Measurements from ENCODE around the gene SPAG6. TPM values are rescaled to one million over a fixed set of nuclear protein-coding genes. Genes with fewer than 3 reads are reported as not detected.
A peak's percentile ranks its signal among the peaks of the same experiment; 100 is the strongest.
"Not testable (repeated sequence)": the region's sequence is repeated elsewhere in the genome, so short reads cannot be mapped to it uniquely, and the experiment has no call there.

Gene SPAG6
- under 1 TPM in 3 of 4 donors, not detected in 1; 0.04 to 0.27 (median 0.06) TPM for polyA plus RNA-seq
- long read RNA-seq, donor 1, result 0 reads
- long read RNA-seq, donor 2, result 0 reads
- long read RNA-seq, donor 3, result 0 reads
- long read RNA-seq, donor 4, result 0 reads
- long read RNA-seq, donor 5, result 0 reads
- long read RNA-seq, donor 6, result 0 reads
- long read RNA-seq, donor 7, result 0 reads
- long read RNA-seq, donor 8, result 0 reads
- long read RNA-seq, donor 9, result 0 reads
- long read RNA-seq, donor 10, result 0 reads

GRCh38 chr10:22345301-22346095 is at the start of gene SPAG6:
Gene SPAG6, plus strand, starts transcription at chr10:22345496. Its CDS starts 116 bp downstream, at chr10:22345612.
- WGBS, 3 donors, result 6 to 9% (median 8%) methylated on average over 77 to 83 of the region's 83 CpGs
- no peaks in the 10 kb centered on the region for H3K36me3 ChIP-seq (ENCODE audit: control insufficient read depth in 3 of 3, insufficient read depth in 2 of 3, low read depth in 1 of 3, low read length in 3 of 3)
- peaks cover 0 to 5% (median 0%) of the 10 kb centered on the region in 3 donors for H3K4me1 ChIP-seq (ENCODE audit: control insufficient read depth in 3 of 3, insufficient read depth in 2 of 3, low read depth in 1 of 3, low read length in 2 of 3)
- no peak within 1 kb of the TSS for H3K27ac ChIP-seq (ENCODE audit: low read depth in 1 of 3, low read length in 2 of 3)
- FAIRE-seq, result no peak
- H3K4me3 ChIP-seq (ENCODE audit: low read depth in 1 of 3, low read length in 3 of 3), result peak within 1 kb of the TSS; percentile 12 to 53 (median 28)
- peaks cover 13 to 49% (median 26%) of the 10 kb centered on the region in 3 donors for H3K27me3 ChIP-seq (ENCODE audit: control insufficient read depth in 3 of 3, insufficient read depth in 3 of 3, low read length in 3 of 3)
- DNase-seq, result peak; percentile 43 to 77
- no peaks in the 10 kb centered on the region for H3K9me3 ChIP-seq (ENCODE audit: control insufficient read depth in 2 of 2, insufficient read depth in 1 of 2, low read depth in 1 of 2, low read length in 1 of 2)

GRCh38 chr10:22301193-22301592 is 44.1 kb upstream of the SPAG6 start:
- no peaks in the 10 kb centered on the region for H3K4me1 ChIP-seq (ENCODE audit: control insufficient read depth in 3 of 3, insufficient read depth in 2 of 3, low read depth in 1 of 3, low read length in 2 of 3)
- FAIRE-seq (no peak), DNase-seq (no peak)
- H3K4me3 ChIP-seq (ENCODE audit: low read depth in 1 of 3, low read length in 3 of 3), result no peak overlapping the region
- 98 to 99% (median 98%) methylated on average over 4 of the region's 4 CpGs for WGBS, 3 donors
- no peaks in the 10 kb centered on the region for H3K9me3 ChIP-seq (ENCODE audit: control insufficient read depth in 2 of 2, insufficient read depth in 1 of 2, low read depth in 1 of 2, low read length in 1 of 2)
- H3K27me3 ChIP-seq (ENCODE audit: control insufficient read depth in 3 of 3, insufficient read depth in 3 of 3, low read length in 3 of 3), result no peaks in the 10 kb centered on the region
- no peak overlapping the region for H3K27ac ChIP-seq (ENCODE audit: low read depth in 1 of 3, low read length in 2 of 3)
- H3K36me3 ChIP-seq (ENCODE audit: control insufficient read depth in 3 of 3, insufficient read depth in 2 of 3, low read depth in 1 of 3, low read length in 3 of 3), result no peaks in the 10 kb centered on the region

GRCh38 chr10:22303461-22303860 is 41.8 kb upstream of the SPAG6 start:
- no peaks in the 10 kb centered on the region for H3K36me3 ChIP-seq (ENCODE audit: control insufficient read depth in 3 of 3, insufficient read depth in 2 of 3, low read depth in 1 of 3, low read length in 3 of 3)
- H3K27ac ChIP-seq (ENCODE audit: low read depth in 1 of 3, low read length in 2 of 3), result no peak overlapping the region
- DNase-seq, result no peak
- WGBS, 3 donors, result 94 to 98% (median 95%) methylated on average over 3 of the region's 3 CpGs
- no peaks in the 10 kb centered on the region for H3K9me3 ChIP-seq (ENCODE audit: control insufficient read depth in 2 of 2, insufficient read depth in 1 of 2, low read depth in 1 of 2, low read length in 1 of 2)
- H3K27me3 ChIP-seq (ENCODE audit: control insufficient read depth in 3 of 3, insufficient read depth in 3 of 3, low read length in 3 of 3), result no peaks in the 10 kb centered on the region
- H3K4me3 ChIP-seq (ENCODE audit: low read depth in 1 of 3, low read length in 3 of 3), result no peak overlapping the region
- H3K4me1 ChIP-seq (ENCODE audit: control insufficient read depth in 3 of 3, insufficient read depth in 2 of 3, low read depth in 1 of 3, low read length in 2 of 3), result no peaks in the 10 kb centered on the region
- FAIRE-seq, result no peak

GRCh38 chr10:22305721-22306120 is 39.6 kb upstream of the SPAG6 start:
- no peak for DNase-seq
- H3K4me3 ChIP-seq (ENCODE audit: low read depth in 1 of 3, low read length in 3 of 3), result no peak overlapping the region
- no peak overlapping the region for H3K27ac ChIP-seq (ENCODE audit: low read depth in 1 of 3, low read length in 2 of 3)
- FAIRE-seq, result no peak
- no peaks in the 10 kb centered on the region for H3K27me3 ChIP-seq (ENCODE audit: control insufficient read depth in 3 of 3, insufficient read depth in 3 of 3, low read length in 3 of 3)
- H3K9me3 ChIP-seq (ENCODE audit: control insufficient read depth in 2 of 2, insufficient read depth in 1 of 2, low read depth in 1 of 2, low read length in 1 of 2), result no peaks in the 10 kb centered on the region
- H3K4me1 ChIP-seq (ENCODE audit: control insufficient read depth in 3 of 3, insufficient read depth in 2 of 3, low read depth in 1 of 3, low read length in 2 of 3), result no peaks in the 10 kb centered on the region
- no peaks in the 10 kb centered on the region for H3K36me3 ChIP-seq (ENCODE audit: control insufficient read depth in 3 of 3, insufficient read depth in 2 of 3, low read depth in 1 of 3, low read length in 3 of 3)
- 73 to 89% (median 81%) methylated on average over 2 of the region's 2 CpGs for WGBS, 3 donors

- FAIRE-seq, result peak; percentile 15
Observed at GRCh38 chr10:22308390-22308789, 36.9 kb upstream of the SPAG6 start.

GRCh38 chr10:22309180-22310000 is 35.9 kb upstream of the SPAG6 start:
- no peak overlapping the region for H3K4me3 ChIP-seq (ENCODE audit: low read depth in 1 of 3, low read length in 3 of 3)
- H3K27me3 ChIP-seq (ENCODE audit: control insufficient read depth in 3 of 3, insufficient read depth in 3 of 3, low read length in 3 of 3), result no peaks in the 10 kb centered on the region
- H3K9me3 ChIP-seq (ENCODE audit: control insufficient read depth in 2 of 2, insufficient read depth in 1 of 2, low read depth in 1 of 2, low read length in 1 of 2), result no peaks in the 10 kb centered on the region
- DNase-seq (no peak), FAIRE-seq (no peak)
- no peaks in the 10 kb centered on the region for H3K36me3 ChIP-seq (ENCODE audit: control insufficient read depth in 3 of 3, insufficient read depth in 2 of 3, low read depth in 1 of 3, low read length in 3 of 3)
- no peaks in the 10 kb centered on the region for H3K4me1 ChIP-seq (ENCODE audit: control insufficient read depth in 3 of 3, insufficient read depth in 2 of 3, low read depth in 1 of 3, low read length in 2 of 3)
- no peak overlapping the region for H3K27ac ChIP-seq (ENCODE audit: low read depth in 1 of 3, low read length in 2 of 3)
- 91 to 95% (median 94%) methylated on average over 4 of the region's 4 CpGs for WGBS, 3 donors

More at GRCh38 chr10:22308390-22308789, 36.9 kb upstream of the SPAG6 start:
- no peaks in the 10 kb centered on the region for H3K27me3 ChIP-seq (ENCODE audit: control insufficient read depth in 3 of 3, insufficient read depth in 3 of 3, low read length in 3 of 3)
- H3K4me3 ChIP-seq (ENCODE audit: low read depth in 1 of 3, low read length in 3 of 3), result no peak overlapping the region
- WGBS, 3 donors, result 45 to 61% (median 56%) methylated on average over 2 of the region's 2 CpGs
- no peaks in the 10 kb centered on the region for H3K4me1 ChIP-seq (ENCODE audit: control insufficient read depth in 3 of 3, insufficient read depth in 2 of 3, low read depth in 1 of 3, low read length in 2 of 3)
- H3K9me3 ChIP-seq (ENCODE audit: control insufficient read depth in 2 of 2, insufficient read depth in 1 of 2, low read depth in 1 of 2, low read length in 1 of 2), result no peaks in the 10 kb centered on the region
- no peaks in the 10 kb centered on the region for H3K36me3 ChIP-seq (ENCODE audit: control insufficient read depth in 3 of 3, insufficient read depth in 2 of 3, low read depth in 1 of 3, low read length in 3 of 3)
- DNase-seq, result no peak
- H3K27ac ChIP-seq (ENCODE audit: low read depth in 1 of 3, low read length in 2 of 3), result no peak overlapping the region

GRCh38 chr10:22310012-22310411 is 35.3 kb upstream of the SPAG6 start:
- FAIRE-seq; H3K4me3 ChIP-seq (ENCODE audit: low read depth in 1 of 3, low read length in 3 of 3); H3K4me1 ChIP-seq (ENCODE audit: control insufficient read depth in 3 of 3, insufficient read depth in 2 of 3, low read depth in 1 of 3, low read length in 2 of 3); H3K36me3 ChIP-seq (ENCODE audit: control insufficient read depth in 3 of 3, insufficient read depth in 2 of 3, low read depth in 1 of 3, low read length in 3 of 3); H3K27me3 ChIP-seq (ENCODE audit: control insufficient read depth in 3 of 3, insufficient read depth in 3 of 3, low read length in 3 of 3); H3K27ac ChIP-seq (ENCODE audit: low read depth in 1 of 3, low read length in 2 of 3); H3K9me3 ChIP-seq (ENCODE audit: control insufficient read depth in 2 of 2, insufficient read depth in 1 of 2, low read depth in 1 of 2, low read length in 1 of 2); DNase-seq: not testable (repeated sequence)
- WGBS, 3 donors, result 96 to 97% (median 97%) methylated on average over 10 of the region's 10 CpGs

- Histone ChIP-seq H3K27ac (ENCODE audit: low read depth in 1 of 3, low read length in 2 of 3) (no peak overlapping the region), H3K4me1 (ENCODE audit: control insufficient read depth in 3 of 3, insufficient read depth in 2 of 3, low read depth in 1 of 3, low read length in 2 of 3) (no peaks in the 10 kb centered on the region), H3K9me3 (ENCODE audit: control insufficient read depth in 2 of 2, insufficient read depth in 1 of 2, low read depth in 1 of 2, low read length in 1 of 2) (no peaks in the 10 kb centered on the region), H3K27me3 (ENCODE audit: control insufficient read depth in 3 of 3, insufficient read depth in 3 of 3, low read length in 3 of 3) (no peaks in the 10 kb centered on the region), H3K36me3 (ENCODE audit: control insufficient read depth in 3 of 3, insufficient read depth in 2 of 3, low read depth in 1 of 3, low read length in 3 of 3) (no peaks in the 10 kb centered on the region), H3K4me3 (ENCODE audit: low read depth in 1 of 3, low read length in 3 of 3) (no peak overlapping the region)
- DNase-seq (no peak), FAIRE-seq (no peak)
Observed at GRCh38 chr10:22310928-22311327, 34.4 kb upstream of the SPAG6 start.

Measured in small intestine (tissue), 16 donors.